ENCODE measurements around the gene CARS1. TPM values are rescaled to one million over a fixed set of nuclear protein-coding genes. Genes with fewer than 3 reads are reported as not detected.

CARS1 gene
- total and polyA plus RNA-seq, 2 of the 8 experiments (the other 6 are each of a cell fraction or from before 2014, with no cell fraction given): 44.1 to 100 TPM

- Histone ChIP-seq H2AK5ac (ENCODE audit: low read depth, low read length) (no peak overlapping the region), H3K18ac (ENCODE audit: extremely low read depth, low read length) (no peak overlapping the region), H4K20me1 (replicated peaks in 1 of 2; ENCODE audit: control insufficient read depth in 1 of 2, insufficient read depth in 2 of 2, low read length in 2 of 2) (peaks cover 43 to 69% of the 10 kb centered on the region in 2 experiments), H3K27ac (ENCODE audit: low read depth, low read length) (no peak overlapping the region), H3K27me3 (replicated peaks in 1 of 4; ENCODE audit: control insufficient read depth in 3 of 4, extremely low read depth in 1 of 4, insufficient read depth in 3 of 4, low read length in 3 of 4) (no peaks in the 10 kb centered on the region), H2BK20ac (ENCODE audit: low read length) (no peak overlapping the region), H2BK12ac (ENCODE audit: low read depth, low read length) (no peak overlapping the region), H3K9ac (replicated peaks in 1 of 4; ENCODE audit: extremely low read depth in 1 of 4, low read depth in 3 of 4, low read length in 3 of 4) (no peak overlapping the region), H3K56ac (replicated peaks; ENCODE audit: insufficient read length, low read depth, low read length) (no peak overlapping the region), H3K4ac (replicated peaks; ENCODE audit: insufficient read length, low read depth, low read length) (no peak overlapping the region), H4K5ac (ENCODE audit: insufficient read length, low read depth, low read length) (no peak overlapping the region), H3K9me3 (ENCODE audit: insufficient read depth in 2 of 2, low read depth in 1 of 2, low read length in 1 of 2) (no peaks in the 10 kb centered on the region), H3K23ac (ENCODE audit: insufficient read length) (no peak overlapping the region), H3K4me1 (replicated peaks in 1 of 4; ENCODE audit: control insufficient read depth in 3 of 4, insufficient read depth in 4 of 4, low read length in 3 of 4) (peaks cover 0 to 13% (median 6%) of the 10 kb centered on the region in 4 experiments; a peak in 6 of 7 replicates), H3K23me2 (ENCODE audit: low read depth, low read length) (no peaks in the 10 kb centered on the region), H3K14ac (ENCODE audit: insufficient read length) (no peak overlapping the region), H3K79me1 (ENCODE audit: low read depth, low read length) (peaks cover 37% of the 10 kb centered on the region), H3K79me2 (ENCODE audit: control insufficient read depth in 1 of 2, insufficient read depth in 2 of 2, low read length in 2 of 2) (peaks cover 7 to 95% of the 10 kb centered on the region in 2 experiments), H4K8ac (ENCODE audit: extremely low read depth, insufficient read depth, low read length) (no peak overlapping the region; the same call in 1 of the 2 replicates), H3K4me3 (ENCODE audit: extremely low read depth in 1 of 4, insufficient read depth in 2 of 4, low read depth in 3 of 4, low read length in 4 of 4) (no peak overlapping the region), H3K4me2 (ENCODE audit: insufficient read depth in 1 of 2, low read depth in 2 of 2, low read length in 2 of 2) (no peak overlapping the region), H2AFZ (ENCODE audit: low read length) (no peak overlapping the region), H2BK15ac (ENCODE audit: low read length) (no peak overlapping the region), H2BK120ac (replicated peaks; ENCODE audit: low read depth, low read length) (no peak overlapping the region), H4K91ac (replicated peaks; ENCODE audit: insufficient read length, low read length) (no peak overlapping the region), H2BK5ac (ENCODE audit: low read depth, low read length) (peak overlapping the region; percentile 28; the same call in 1 of the 2 replicates), H3K36me3 (ENCODE audit: control insufficient read depth in 2 of 4, insufficient read depth in 4 of 4, low read length in 3 of 4) (peaks cover 0 to 22% (median 0%) of the 10 kb centered on the region in 4 experiments; a peak in 3 of 8 replicates)
- WGBS, 2 experiments (ENCODE audit: extremely low coverage in 1 of 2, insufficient coverage in 1 of 2, insufficient read length in 1 of 2, insufficient replicate concordance in 2 of 2, low coverage in 1 of 2, low lambda C conversion rate in 2 of 2, missing lambda C conversion rate in 1 of 2): 91% methylated on average over 16 of the region's 16 CpGs; no CpG with 5 or more reads in 1 of the 2 experiments
- POLR2A ChIA-PET (ENCODE audit: partially characterized antibody): interaction anchor here (1.4 to 3.7 kb wide), 3 partner anchors 7 to 16 kb away, joined by 4 to 32 read pairs (median 4); partner anchors contain the start of gene CARS1
- CTCF ChIA-PET (ENCODE audit: partially characterized antibody): interaction anchor here (0.6 to 20.3 kb wide), 6 partner anchors 12 to 337 kb away, joined by 3 to 434 read pairs (median 4); no protein-coding TSS in a partner anchor
- FAIRE-seq (no peak), DNase-seq (ENCODE audit: low read depth in 1 of 2, low spot score in 2 of 2) (no peak)
- TF ChIP-seq MAFK (IDR thresholded peaks at IDR 0.05; ENCODE audit: low read depth, low read length) (no peak), RAD21 (IDR thresholded peaks at IDR 0.05 in 1 of 2, conservative IDR thresholded peaks at IDR 0.05 in 1 of 2; ENCODE audit: low read depth in 2 of 2, low read length in 2 of 2) (no peak), SIRT6 (IDR thresholded peaks at IDR 0.05; ENCODE audit: low read length) (no peak), MAX (IDR thresholded peaks at IDR 0.05) (no peak), CBX8 (IDR thresholded peaks at IDR 0.05; ENCODE audit: borderline replicate concordance, low read depth, low read length) (no peak), NRF1 (IDR thresholded peaks at IDR 0.05; ENCODE audit: low read depth, low read length) (no peak), POU5F1 (IDR thresholded peaks at IDR 0.05; ENCODE audit: low read depth, low read length) (no peak), USF2 (IDR thresholded peaks at IDR 0.05; ENCODE audit: low read length) (no peak), RXRA (IDR thresholded peaks at IDR 0.05; ENCODE audit: insufficient read depth, low read depth, low read length) (no peak), HDAC6 (IDR thresholded peaks at IDR 0.05; ENCODE audit: low read depth, low read length) (no peak), CHD1 (IDR thresholded peaks at IDR 0.05; ENCODE audit: low read depth, low read length) (no peak), PHF8 (conservative IDR thresholded peaks at IDR 0.05; ENCODE audit: low read depth, low read length) (no peak), JUN (IDR thresholded peaks at IDR 0.05; ENCODE audit: low read depth, low read length) (no peak)
Observed at GRCh38 chr11:3047637-3048036, 9.6 kb downstream of the CARS1 start.
